ENCODE results near the gene ZNF550.
"Not testable (repeated sequence)": the region's sequence is repeated elsewhere in the genome, so short reads cannot be mapped to it uniquely, and the experiment has no call there.

Gene ZNF550

DNA sequence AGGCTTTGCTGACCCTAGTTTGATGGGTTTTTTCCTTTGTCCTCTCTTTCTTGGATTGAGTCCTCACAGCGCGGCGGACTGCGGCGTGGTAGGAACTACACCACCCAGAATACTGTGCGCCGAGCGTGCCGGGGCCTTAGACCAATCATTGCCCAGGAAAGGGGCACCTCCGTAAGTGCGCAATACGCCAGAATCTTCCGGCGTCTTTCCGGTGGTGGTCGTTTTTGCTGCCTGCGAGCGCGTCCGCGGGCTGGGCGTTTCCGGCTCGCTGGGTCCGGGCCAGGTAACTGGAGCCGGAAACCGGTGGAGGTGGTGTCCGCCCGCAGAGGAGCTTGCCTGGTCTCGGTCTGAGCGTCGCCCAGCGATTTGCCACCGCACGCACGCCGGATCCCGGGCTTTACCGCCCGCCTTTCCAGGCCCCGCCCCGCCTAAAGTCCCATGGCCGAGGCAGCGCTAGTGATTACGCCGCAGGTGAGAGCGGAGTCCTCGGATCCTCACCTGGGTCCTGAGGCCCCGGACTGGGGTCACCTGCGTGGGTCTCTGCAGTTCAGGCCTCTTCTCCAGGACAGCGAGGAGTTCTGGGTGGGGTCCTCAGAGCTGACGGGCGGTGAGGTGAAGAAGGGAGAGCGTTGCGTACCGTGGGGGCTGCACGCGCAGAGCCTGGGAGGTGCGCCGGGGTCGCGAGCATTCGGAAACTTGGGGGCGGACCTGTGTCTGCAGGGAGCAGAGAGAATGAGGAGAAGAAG lies 32.4 kb downstream of the ZNF550 start, which contains the start of gene ZNF549:
Gene ZNF549, plus strand, starts transcription at position 221 of the 746 bp plus-strand sequence. Its CDS starts 218 bp downstream, at position 439.
- peak; percentile 71 for DNase-seq

DNA sequence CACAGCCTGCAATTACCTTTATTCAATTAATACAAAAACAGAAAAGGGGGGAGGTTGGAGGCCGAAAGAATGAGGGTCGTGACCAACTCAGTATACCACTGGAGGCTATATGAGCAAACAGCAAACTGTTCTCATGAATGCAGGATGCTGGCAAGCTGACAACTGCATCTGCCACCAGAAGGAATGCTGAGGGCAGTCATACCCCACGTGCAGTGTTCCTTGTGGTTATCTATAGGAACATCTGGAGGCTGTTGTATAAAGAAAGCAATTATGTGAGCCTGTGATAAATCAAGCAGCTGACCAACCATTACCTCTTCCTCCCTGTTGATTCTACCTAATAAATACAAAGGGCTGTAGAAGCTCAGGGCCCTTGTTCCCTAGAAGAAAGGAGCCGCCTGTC lies 41.6 kb downstream of the ZNF550 start:
- DNase-seq = not testable (repeated sequence)

DNA sequence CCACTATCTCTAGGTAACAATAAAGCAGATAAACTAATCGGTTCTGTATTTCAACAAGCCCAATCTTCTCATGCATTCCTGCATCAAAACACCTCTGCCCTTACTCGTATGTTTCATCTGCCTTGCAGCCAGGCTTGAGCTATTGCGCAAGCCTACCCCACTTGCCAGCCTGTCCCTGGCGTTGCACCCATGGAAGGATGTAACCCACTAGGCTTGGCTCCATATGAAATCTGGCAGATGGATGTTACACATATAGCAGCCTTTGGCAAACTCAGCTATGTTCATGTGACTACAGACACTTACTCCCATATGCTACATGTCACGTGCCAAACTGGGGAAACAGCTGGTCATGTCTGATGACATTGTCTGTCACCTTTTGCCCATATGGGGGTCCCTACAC lies 44.4 kb downstream of the ZNF550 start:
- no peak for DNase-seq

DNA sequence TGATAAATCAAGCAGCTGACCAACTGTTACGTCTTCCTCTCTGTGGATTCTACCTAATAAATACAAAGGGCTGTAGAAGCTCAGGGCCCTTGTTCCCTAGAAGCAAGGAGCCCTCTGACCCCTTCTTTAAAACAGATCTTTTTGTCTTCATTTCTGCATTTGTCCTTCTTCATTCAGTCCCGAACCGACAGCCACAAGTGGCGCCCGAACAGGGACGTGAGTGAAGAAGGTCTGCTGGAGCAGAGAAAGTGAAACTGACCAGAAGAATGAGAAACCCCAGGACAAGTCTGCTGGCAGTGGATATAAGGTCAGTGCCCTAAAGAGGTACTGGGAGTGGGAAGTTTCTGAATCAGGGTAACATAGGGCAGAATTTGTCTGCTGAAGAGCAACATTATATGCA lies 46.8 kb downstream of the ZNF550 start:
- no peak for DNase-seq

DNA sequence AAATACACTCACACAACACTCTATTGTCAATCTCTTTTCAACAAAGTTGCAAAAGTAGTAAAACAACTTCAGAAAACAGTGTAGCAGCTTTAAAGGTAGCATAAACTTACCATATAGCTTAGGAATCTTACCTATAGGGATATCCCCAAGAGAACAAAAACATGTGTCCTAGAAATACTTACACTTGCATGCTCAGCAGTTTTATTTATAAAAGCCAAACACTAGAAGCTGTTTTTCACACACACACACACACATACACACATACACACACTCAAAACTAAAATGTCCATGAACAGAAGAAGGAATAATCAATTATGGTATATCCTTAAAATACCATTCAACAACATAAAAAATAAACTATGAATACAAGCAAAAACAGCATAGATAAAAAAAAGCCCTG lies 48.2 kb downstream of the ZNF550 start:
- no peak for DNase-seq

DNA sequence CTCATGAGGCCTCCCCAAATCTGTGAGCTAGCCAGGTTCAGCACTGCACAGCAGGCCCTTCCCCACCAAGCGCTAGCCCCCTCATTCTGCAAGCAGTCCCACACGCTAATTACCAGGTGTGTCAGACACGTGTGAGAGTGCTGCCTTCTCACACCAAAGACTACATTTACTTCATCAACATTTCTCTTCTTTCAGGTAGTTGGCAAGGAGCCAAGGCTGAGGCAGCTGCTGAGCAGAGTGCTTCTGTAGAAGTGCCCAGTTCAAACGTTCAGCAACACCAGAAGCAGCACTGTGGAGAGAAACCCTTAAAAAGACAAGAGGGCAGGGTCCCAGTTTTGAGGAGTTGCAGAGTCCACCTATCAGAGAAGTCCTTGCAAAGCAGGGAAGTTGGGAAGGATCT lies 53.5 kb downstream of the ZNF550 start:
- DNase-seq = no peak

DNA sequence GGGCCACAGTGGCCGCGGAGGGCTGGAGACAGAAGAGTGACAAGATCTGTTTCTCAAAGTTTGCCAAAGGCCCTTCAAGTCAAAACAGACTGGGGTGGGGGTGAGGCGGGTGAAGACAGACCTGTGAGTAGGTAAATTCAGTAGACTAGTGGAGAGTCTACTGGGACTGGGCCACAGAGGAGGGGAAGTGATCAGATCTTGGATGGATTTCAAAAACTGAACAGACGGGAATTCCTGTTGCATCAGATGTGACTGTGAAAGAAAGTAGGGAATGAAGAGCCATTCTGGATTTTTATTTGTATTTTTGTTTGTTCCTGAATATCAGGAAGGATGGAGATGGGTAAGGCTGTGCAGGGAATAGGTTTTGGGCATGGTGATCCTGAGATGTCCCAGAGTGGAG lies 59.3 kb downstream of the ZNF550 start:
- DNase-seq = not testable (repeated sequence)

DNA sequence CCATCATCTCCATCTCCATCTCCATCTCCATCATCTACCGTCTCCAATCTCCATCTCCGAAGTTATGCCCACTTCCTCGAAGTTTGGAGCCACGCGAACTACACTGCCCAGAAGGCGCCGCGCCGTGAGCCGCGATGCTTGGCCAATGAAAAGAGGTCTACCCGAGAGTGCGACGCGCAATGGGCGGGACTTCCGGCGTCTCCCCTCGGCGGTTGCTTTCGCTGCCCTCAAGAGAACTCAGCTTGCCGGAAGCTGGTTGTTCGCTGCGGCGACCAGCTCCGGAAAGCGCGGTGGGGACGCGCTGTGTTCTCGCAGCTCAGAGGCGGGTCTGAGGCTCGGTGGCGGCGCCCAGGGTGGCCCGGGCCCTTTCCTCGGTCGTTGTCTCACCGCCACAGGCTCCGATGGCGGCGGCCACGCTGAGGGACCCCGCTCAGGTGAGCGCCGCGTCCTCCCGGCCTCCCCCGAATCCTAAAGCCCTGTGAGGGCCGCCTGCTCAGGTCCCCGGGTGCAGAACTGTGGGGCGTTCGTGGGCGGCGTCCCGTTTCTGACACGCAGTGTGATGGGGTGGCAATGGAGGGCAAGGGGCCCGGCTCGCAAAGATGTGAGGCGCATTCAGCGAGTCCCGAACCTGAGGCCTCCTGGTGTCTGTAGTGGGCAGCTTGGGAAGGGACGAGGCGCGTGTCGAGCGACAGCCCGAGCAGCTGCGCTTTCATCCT lies 59.8 kb downstream of the ZNF550 start, which contains the start of gene ZNF773:
Gene ZNF773, plus strand, starts transcription at position 259 of the 716 bp plus-strand sequence. Its CDS starts 143 bp downstream, at position 402.
- peak; percentile 57 for DNase-seq

DNA sequence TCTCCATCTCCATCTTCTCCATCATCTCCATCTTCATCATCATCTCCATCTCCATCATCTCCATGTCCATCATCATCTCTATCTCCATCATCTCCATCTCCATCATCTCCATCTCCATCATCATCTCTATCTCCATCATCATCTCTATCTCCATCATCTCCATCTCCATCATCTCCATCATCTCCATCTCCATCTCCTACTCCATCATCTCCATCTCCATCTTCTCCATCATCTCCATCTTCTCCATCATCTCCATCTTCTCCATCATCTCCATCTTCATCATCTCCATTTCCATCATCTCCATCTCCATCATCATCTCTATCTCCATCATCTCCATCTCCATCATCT lies 60.4 kb downstream of the ZNF550 start:
- DNase-seq = not testable (repeated sequence)

DNA sequence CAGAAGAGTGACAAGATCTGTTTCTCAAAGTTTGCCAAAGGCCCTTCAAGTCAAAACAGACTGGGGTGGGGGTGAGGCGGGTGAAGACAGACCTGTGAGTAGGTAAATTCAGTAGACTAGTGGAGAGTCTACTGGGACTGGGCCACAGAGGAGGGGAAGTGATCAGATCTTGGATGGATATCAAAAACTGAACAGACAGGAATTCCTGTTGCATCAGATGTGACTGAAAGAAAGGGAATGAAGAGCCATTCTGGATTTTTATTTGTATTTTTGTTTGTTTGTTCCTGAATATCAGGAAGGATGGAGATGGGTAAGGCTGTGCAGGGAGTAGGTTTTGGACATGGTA lies 71.4 kb downstream of the ZNF550 start:
- not testable (repeated sequence) for DNase-seq

DNA sequence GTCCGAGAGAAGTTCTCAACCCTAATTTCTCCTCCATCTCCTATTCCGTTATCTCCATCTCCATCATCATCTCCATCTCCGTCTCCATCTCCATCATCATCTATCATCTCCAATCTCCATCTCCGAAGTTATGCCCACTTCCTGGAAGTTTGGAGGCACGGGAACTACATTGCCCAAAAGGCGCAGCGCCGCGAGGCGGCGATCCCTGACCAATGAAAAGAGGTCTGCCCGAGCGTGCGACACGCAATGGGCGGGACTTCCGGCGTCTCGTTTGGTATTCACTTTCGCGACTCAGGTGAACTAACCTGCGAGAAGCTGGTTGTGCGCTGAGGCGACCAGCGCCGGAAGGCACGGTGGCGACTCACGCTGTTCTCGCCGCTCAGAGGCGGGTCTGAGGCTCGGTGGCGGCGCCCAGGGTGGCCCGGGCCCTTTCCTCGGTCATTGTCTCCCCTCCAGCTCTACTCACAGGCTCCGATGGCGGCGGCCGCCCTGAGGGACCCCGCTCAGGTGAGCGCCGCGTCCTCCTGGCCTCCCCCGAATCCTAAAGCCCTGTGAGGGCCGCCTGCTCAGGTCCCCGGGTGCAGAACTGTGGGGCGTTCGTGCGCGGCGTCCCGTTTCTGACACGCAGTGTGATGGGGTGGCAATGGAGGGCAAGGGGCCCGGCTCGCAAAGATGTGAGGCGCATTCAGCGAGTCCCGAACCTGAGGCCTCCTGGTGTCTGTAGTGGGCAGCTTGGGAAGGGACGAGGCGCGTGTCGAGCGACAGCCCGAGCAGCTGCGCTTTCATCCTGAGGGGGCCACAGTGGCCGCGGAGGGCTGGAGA lies 72.0 kb downstream of the ZNF550 start, which contains the start of gene ZNF419:
Gene ZNF419, plus strand, starts transcription at position 274 of the 822 bp plus-strand sequence. Its CDS starts 201 bp downstream, at position 475.
- peak; percentile 41 for DNase-seq

Measured in NCI-H2029 treated with DMSO at 0.1 percent for 48 hours (cell line).